HG03135 (cell line): ENCODE data around the gene SPRR5.

Source experiments
- ATAC-seq: cut with Tn5 transposase; IDR thresholded peaks from one replicate; pipeline ENCODE4 v1.9.1; 2021; ENCODE audit warnings: mild to moderate bottlenecking, moderate library complexity; ENCODE audit not compliant: unreplicated experiment

SPRR5 gene

DNA sequence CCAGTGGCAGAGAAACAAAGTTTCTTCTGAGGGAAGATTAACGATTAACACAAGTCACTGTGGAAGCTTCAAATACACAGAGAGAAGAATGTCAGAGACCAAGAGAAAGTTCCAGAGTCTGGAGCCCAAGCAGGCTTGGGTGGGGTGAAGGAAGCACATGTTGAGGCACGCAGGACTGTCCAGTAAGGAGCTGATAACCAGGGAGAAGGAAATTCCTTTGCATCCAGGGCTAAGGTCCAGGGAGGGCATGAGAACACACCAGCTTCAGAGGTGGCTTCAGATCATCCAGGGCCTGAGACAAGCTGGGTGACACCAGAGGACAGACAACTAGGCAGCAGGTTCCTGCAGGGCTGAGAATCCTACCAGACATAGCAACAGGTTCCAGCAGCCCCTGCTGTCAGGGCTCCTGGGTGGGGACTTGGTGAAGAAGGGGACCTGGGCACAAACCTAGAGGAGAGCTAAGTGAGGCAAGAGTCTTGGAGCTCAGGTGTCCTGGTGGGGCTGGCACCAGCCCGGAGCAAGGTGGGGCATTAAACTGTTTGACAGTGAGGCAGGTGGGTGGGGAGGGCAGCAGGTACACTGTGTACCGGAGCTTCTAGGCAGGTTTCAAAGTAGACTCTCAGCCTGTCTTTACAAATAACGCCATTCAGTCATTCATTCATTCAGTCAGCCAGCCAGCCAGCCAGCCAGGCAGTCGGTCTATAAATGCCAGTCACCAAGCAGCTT is 34.3 kb downstream of the SPRR5 start:
- no peak for ATAC-seq

DNA sequence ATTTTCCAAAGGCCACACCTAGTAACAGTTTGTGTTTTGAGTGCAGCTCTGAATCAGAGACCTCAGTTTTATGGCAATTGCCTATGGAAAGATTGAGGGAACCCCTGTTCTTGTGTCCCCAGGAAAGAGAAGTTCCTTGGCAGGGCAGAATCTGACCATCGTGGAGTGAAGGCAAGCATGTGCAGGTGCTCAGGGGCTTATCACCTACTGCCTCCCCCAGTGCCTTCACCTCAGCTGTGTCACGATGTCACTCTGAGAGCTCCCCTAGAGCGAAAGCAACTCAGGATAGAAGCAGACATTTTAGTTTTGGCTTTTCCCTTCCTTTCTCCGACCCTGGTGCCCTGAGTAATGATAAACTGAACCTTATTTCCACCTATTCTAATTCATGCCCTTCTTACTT is 35.1 kb downstream of the SPRR5 start:
- no peak for ATAC-seq

DNA sequence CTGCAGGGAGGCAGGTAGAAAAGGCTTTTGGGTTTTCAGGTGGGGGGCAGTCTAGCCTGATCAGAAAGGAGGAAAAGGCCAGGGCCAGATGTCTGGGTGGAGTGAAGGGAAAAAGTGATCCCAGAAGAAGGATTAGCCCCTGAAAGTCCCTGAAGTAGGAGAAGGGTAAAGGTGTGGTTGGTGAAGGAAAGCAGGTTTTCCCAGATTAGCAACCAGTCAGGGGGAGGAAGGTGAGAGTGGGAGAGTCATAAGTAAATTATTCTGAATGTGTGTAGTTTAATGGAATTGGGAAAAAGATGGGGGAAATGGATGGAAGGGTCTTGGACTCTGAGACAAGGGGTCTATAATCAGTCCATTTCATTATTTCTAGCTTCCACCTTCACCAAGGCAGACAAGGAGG is 36.2 kb downstream of the SPRR5 start:
- no peak for ATAC-seq

DNA sequence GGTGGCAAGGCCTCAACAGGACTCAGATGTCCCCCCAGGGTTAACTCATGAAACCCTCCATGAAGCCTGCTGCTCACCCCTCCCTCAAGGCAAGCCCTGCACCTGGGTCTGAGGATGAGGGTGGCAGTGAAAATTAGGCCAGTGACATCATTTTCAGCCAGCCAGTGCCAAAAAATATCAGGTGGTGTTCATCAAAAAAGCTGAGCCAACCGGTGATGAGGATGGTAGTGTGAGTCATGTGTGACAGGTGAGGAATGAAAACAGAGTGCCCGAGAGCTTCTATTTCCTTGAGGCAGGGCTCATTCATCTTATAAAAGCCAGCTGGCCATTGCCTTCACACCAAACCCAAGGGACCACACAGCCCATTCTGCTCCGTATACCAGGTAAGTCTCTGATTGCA is 36.7 kb downstream of the SPRR5 start, which contains the start of gene SPRR1A:
Gene SPRR1A (plus strand): TSS at position 339 of the 400 bp plus-strand sequence. CDS start 1,150 bp downstream, outside the sequence.
- ATAC-seq: no peak

DNA sequence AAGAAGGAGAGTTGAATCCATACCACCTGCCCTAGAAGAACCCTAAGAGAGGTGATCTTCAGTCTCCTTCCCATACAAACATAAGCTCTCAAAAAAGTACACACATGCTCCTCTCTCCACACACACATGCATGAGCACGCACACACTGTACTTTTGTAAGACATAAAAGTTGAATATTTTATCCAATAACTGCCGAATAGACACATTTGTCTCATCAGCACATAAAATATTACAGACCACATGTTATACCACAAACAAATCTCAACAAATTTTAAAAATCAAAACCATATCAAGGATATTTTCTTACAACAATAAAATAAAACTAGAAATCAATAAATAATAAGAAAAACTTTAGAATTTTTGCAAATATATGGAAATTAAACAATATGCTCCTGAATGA is 39.6 kb downstream of the SPRR5 start:
- ATAC-seq: no peak

DNA sequence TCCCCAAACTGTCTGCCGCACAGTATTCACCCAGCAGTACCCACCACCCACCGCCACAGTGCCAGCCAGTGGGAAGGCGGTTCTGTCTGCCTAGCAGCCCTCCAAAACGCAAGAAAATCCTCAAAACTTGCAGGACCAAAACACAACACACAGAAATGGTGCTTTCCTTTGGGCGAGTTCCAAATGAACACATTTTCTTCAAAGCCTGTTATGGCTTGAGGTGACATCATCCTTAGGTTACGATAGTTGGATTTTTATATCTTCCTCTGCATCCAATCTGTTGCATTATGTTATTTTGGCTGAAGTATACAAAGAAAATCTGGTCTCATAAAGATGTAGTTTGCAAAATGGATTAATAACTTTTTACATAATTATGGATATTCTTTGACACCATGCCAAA is 46.2 kb downstream of the SPRR5 start:
- ATAC-seq: no peak

DNA sequence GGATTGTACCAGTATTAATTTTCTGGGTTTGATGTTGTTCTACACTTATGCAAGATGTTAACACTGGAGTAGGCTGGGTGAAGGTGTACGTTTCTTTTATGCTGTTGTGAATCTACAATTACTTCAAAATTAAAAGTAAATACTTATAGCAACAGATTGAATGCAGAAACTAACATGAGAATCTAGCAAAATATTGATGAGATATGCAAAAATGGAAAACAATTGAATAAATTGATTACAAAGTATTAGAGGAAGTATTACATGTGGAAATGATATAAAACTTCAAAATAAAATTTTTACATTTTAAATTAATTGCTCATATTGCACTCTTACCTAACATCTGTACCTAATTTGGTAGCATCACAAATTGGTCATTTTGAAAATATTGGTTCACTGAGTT is 48.8 kb downstream of the SPRR5 start:
- ATAC-seq: no peak

DNA sequence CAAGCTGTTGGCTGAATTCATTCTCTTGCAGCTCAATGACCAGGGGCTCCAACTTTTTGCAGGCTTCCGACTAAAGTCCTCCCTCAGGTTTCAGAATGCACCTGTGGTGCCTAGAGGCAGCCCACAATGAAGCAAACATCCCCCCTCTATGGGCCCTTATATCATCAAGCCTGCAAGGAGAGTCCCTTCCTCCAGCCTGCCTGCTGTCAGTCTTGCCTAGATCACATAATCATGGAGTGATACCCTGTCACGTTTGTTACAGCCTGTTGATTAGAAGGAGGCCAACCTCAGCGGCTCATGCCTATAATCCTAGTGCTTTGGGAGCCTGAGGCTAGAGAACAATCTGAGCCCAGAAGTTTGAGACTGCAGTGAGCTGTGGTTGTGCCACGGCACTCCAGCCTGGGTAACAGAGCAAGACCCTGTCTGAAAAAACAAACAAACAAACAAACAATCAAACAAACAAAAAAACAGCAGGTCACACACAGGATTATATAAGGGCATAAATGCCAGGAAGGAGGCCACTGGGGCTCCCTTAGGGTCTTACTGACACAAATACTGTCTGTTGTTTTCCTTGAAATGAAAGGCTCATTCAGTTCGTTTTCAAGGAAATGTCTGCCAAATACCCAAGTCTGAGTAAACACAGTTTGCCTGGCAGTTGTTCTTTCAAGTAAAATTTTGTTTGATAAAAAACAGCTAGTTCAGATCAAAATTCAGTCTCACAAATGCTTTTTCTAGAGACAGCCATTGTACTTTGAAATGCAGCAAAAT is 49.8 kb downstream of the SPRR5 start:
- no peak for ATAC-seq

DNA sequence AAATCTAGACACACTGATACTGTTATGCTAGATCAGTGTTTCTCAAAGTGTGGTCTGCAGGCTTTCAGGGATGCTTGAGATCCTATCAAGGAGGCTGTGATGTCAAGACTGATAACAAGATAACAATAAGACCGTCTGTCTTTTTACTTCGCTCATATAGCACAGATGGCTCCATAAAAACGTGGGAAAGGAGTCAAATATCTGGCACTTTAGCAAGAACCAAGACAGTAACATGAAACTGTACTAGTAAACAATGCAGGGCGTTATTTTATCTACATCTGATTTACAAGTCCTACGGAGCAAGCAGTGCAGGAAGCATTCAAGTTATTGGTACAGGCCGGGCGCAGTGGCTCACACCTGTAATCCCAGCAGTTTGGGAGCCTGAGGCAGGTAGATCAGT is 50.9 kb downstream of the SPRR5 start:
- no peak for ATAC-seq

DNA sequence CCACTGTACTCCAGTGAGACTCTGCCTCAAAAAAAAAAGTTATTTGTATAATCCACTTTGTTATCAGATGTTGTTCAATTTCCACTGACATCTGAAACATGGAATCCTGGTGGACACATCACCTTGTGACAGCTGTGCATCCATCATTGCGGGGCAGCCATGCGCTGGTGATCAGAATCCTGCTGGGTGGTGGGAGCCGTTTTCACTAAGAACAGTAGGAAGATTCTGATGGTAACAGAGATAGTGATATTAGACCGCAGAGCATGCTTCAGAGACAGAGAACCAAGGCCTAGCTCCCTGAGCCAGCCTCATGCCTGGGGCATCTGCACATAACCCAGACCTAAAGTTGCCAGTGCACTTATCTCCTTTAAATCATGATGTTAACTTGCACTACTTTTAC is 51.5 kb downstream of the SPRR5 start:
- no peak for ATAC-seq
